ENCODE data around the gene GAST. TPM values are rescaled to one million over a fixed set of nuclear protein-coding genes. Genes with fewer than 3 reads are reported as not detected.
A peak's percentile ranks its signal among the peaks of the same experiment; 100 is the strongest.

The GAST gene
- total and polyA plus RNA-seq, 2 of the 13 experiments (the other 11 are each of a cell fraction or from before 2014, with no cell fraction given) = 0.32 to 0.42 TPM

DNA sequence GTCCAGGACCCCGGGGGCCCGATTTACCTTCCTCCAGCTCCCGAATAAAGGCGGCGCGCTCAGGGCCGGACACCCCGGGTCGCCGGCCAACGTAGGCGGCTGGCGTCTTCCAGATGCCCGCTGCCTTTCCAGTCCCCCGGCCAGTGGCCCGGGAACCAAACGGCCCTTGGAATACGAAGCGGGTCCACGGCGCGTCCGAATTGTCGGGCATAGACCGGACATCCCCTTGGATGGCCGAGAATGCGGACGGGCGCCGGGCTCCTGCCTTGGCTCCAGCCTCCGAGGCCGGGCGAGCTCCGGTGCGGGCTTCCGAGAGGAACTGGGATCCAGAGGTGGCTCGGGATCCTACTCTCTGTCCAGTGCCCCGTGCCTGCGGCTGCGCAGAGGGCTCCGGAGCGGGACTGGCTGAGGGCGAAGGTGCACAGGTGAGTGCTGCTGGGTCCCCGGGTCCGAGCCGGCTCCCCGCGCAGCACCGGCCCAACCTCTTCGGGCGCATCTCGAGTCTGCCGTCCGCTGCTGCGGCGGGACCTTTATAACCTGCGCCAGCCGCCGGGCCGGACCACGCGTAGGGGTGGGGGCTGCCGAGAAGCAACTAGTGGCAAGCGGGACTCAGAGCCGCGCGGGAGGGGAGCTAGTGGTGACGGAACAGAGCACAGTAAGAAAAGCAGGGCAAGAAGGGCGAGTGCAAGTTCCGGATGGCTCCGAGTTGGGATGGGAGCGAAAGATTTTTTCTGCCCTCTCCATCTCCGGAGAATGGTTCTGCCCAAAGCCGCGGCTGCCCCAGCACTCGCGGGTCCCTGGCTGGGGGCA lies 22.2 kb downstream of the GAST start, which contains the start of gene HAP1 (continued):
- TF ChIP-seq AGO1 (IDR thresholded peaks at IDR 0.05; ENCODE audit: low read depth, low read length, poor library complexity, severe bottlenecking) = no peak
- TF ChIP-seq JDP2 (CRISPR knock-in tag; IDR thresholded peaks at IDR 0.05; ENCODE audit: borderline replicate concordance) = no peak
- TF ChIP-seq, protein P1, sequence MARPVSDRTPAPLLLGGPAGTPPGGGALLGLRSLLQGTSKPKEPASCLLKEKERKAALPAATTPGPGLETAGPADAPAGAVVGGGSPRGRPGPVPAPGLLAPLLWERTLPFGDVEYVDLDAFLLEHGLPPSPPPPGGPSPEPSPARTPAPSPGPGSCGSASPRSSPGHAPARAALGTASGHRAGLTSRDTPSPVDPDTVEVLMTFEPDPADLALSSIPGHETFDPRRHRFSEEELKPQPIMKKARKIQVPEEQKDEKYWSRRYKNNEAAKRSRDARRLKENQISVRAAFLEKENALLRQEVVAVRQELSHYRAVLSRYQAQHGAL (CRISPR knock-in tag; IDR thresholded peaks at IDR 0.05; ENCODE audit: not compliant biosample characterization) = no peak
- TF ChIP-seq TOPORS (CRISPR knock-in tag; IDR thresholded peaks at IDR 0.05) = 0 out of 2 replicates have a peak, but pooled peaks have one; percentile 34
- TF ChIP-seq ZNF674 (CRISPR knock-in tag; IDR thresholded peaks at IDR 0.05; ENCODE audit: low read depth) = no peak
- no peak for TF ChIP-seq ZNF24 (IDR thresholded peaks at IDR 0.05)
- TF ChIP-seq, protein P2, sequence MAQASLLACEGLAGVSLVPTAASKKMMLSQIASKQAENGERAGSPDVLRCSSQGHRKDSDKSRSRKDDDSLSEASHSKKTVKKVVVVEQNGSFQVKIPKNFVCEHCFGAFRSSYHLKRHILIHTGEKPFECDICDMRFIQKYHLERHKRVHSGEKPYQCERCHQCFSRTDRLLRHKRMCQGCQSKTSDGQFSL (CRISPR knock-in tag; IDR thresholded peaks at IDR 0.05) = 0 out of 2 replicates have a peak, but pooled peaks have one; percentile 21
- TF ChIP-seq ZNF572 (CRISPR knock-in tag; IDR thresholded peaks at IDR 0.05) = no peak
- peak; percentile 79 for TF ChIP-seq ZNF121 (CRISPR knock-in tag; IDR thresholded peaks at IDR 0.05)
- TF ChIP-seq, protein P3, sequence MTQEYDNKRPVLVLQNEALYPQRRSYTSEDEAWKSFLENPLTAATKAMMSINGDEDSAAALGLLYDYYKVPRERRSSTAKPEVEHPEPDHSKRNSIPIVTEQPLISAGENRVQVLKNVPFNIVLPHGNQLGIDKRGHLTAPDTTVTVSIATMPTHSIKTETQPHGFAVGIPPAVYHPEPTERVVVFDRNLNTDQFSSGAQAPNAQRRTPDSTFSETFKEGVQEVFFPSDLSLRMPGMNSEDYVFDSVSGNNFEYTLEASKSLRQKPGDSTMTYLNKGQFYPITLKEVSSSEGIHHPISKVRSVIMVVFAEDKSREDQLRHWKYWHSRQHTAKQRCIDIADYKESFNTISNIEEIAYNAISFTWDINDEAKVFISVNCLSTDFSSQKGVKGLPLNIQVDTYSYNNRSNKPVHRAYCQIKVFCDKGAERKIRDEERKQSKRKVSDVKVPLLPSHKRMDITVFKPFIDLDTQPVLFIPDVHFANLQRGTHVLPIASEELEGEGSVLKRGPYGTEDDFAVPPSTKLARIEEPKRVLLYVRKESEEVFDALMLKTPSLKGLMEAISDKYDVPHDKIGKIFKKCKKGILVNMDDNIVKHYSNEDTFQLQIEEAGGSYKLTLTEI (CRISPR knock-in tag; conservative IDR thresholded peaks at IDR 0.05) = no peak
- TF ChIP-seq ZNF33B (CRISPR knock-in tag; IDR thresholded peaks at IDR 0.05) = no peak
- TF ChIP-seq HDAC2 (CRISPR knock-in tag; IDR thresholded peaks at IDR 0.05) = 0 out of 2 replicates have a peak, but pooled peaks have one; percentile 22
- no peak for TF ChIP-seq PRMT3 (CRISPR knock-in tag; IDR thresholded peaks at IDR 0.05; ENCODE audit: borderline replicate concordance, low read depth)
- TF ChIP-seq SP1 (IDR thresholded peaks at IDR 0.05) = no peak
- TF ChIP-seq SP1 (CRISPR knock-in tag; IDR thresholded peaks at IDR 0.05) = peak; percentile 31; the same call in 1 of the 2 replicates
- TF ChIP-seq, protein P4, sequence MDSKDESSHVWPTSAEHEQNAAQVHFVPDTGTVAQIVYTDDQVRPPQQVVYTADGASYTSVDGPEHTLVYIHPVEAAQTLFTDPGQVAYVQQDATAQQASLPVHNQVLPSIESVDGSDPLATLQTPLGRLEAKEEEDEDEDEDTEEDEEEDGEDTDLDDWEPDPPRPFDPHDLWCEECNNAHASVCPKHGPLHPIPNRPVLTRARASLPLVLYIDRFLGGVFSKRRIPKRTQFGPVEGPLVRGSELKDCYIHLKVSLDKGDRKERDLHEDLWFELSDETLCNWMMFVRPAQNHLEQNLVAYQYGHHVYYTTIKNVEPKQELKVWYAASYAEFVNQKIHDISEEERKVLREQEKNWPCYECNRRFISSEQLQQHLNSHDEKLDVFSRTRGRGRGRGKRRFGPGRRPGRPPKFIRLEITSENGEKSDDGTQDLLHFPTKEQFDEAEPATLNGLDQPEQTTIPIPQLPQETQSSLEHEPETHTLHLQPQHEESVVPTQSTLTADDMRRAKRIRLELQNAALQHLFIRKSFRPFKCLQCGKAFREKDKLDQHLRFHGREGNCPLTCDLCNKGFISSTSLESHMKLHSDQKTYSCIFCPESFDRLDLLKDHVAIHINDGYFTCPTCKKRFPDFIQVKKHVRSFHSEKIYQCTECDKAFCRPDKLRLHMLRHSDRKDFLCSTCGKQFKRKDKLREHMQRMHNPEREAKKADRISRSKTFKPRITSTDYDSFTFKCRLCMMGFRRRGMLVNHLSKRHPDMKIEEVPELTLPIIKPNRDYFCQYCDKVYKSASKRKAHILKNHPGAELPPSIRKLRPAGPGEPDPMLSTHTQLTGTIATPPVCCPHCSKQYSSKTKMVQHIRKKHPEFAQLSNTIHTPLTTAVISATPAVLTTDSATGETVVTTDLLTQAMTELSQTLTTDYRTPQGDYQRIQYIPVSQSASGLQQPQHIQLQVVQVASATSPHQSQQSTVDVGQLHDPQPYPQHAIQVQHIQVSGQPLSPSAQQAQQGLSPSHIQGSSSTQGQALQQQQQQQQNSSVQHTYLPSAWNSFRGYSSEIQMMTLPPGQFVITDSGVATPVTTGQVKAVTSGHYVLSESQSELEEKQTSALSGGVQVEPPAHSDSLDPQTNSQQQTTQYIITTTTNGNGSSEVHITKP (CRISPR knock-in tag; IDR thresholded peaks at IDR 0.05; ENCODE audit: low read depth) = peak; percentile 100
- TF ChIP-seq, protein P5, sequence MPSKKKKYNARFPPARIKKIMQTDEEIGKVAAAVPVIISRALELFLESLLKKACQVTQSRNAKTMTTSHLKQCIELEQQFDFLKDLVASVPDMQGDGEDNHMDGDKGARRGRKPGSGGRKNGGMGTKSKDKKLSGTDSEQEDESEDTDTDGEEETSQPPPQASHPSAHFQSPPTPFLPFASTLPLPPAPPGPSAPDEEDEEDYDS (CRISPR knock-in tag; IDR thresholded peaks at IDR 0.05) = peak; percentile 87
- TF ChIP-seq ZNF354B (CRISPR knock-in tag; IDR thresholded peaks at IDR 0.05) = no peak
- TF ChIP-seq ZNF510 (CRISPR knock-in tag; IDR thresholded peaks at IDR 0.05; ENCODE audit: low read depth) = no peak
- no peak for TF ChIP-seq NFATC3 (CRISPR knock-in tag; IDR thresholded peaks at IDR 0.05)
- no peak; the same call in none of the 2 replicates for TF ChIP-seq GATAD1 (CRISPR knock-in tag; IDR thresholded peaks at IDR 0.05)
- TF ChIP-seq NFE2L2 (IDR thresholded peaks at IDR 0.05; ENCODE audit: low read length) = no peak

All from HepG2 (cell line).